AML-193 (cell line): Measurements from ENCODE around the gene SMYD3.
"Not testable (repeated sequence)": the region's sequence is repeated elsewhere in the genome, so short reads cannot be mapped to it uniquely, and the experiment has no call there.

Experiments used
- DNase-seq, 2 experiments: peaks; one replicate each; lab custom pipeline; 2025; lab: John Stamatoyannopoulos, UW

SMYD3 gene

DNA sequence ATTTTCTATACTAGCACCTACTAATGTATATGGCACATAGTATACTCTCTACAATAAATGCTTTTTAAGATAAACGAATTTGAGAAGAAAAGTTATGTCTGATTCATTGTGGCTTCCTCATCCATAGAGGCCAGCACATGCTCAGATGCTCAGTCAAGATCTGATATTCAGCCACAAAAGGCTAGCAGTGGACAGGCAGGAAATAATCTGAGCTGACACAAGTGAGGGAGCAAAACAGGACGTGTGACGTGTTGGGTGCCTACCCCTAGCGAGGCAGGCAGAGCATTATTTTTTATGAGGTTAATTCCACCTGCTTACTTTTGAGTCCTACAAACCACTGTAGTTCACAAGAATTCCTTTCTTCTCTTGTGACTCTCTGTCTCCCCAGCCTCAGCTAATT lies 550.9 kb downstream of the SMYD3 start:
- no peak for DNase-seq

DNA sequence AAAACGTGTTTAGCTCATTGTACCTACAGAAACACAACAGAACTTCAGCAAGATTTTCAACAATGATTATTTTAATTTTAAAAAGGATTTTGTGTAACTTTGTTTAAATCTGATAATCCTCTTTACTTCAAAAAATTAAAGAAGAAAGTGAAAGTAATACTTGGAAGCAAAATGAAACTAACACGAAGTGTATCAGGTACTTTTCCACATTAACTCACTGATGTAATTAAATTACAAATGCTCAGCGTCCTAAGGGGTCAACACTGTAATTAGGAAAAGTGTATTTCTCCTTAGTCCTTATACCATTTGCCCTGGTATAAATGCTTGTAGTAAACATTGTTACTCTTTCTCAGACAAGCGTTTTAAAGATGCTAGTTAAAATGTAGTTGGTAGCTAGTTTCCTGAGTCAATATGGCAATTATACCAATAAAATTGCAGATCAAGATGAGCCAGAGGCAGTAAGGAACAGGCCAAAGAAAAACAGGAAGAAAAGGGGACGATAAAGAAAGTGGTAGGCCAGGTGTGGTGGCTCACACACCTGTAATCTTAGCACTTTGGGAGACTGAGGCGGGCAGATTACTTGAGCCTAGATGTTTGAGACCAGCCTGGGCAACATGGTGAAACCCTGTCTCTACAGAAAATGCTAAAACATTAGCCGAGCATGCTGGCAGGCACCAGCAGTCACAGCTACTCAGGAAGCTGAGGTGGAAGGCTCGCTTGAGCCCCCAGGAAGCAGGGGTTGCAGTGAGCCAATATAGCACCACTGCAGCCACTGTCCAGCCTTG lies 553.0 kb downstream of the SMYD3 start:
- DNase-seq: no peak

DNA sequence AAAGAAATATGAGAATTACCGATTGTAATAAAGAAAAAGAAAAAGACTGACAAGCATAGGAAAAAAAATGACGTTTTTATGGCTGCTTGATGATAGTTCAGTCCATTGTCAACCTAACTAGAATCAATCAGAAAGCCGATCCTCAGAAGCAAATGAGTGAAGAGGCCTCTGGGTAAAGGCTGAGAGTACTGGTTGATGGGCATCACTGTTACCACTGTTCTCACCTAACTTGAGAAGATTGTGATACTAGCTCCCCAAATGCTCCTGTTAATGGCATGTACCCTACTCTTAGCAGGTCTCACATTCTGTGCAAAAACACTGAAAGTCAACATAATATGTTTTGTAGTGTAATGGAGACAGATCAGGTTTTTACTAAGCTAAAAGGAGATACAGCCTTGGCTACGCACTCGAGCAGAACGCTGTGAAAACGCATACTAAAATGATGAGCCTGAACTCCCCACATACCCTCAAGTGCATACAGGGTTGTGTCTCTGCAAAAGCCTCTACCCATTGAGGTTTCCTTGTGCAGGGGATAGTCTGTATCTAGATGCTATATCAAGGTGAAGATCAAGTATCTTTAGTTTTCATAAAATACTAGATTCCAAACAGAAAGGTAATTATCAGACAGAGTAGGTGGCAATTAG lies 554.6 kb downstream of the SMYD3 start:
- DNase-seq: no peak

DNA sequence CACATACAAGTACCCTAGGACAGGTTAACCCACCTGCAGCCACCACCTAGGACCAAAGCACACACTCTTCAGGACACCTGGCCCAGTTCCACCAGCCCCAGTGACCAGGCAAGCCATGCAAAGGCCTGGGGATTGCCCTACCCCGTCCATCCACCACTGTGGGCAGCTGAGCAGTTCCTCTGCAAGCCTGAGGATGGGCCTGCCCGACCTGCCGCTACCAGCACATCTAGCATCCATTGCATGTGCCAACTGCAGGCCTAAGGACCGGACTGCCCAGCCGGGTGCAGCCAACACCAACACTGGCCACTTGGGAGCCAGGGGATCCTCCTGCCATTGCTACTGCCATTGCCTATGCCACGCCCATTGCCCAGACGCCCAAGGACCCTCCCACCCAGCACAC lies 558.3 kb downstream of the SMYD3 start:
- DNase-seq: no peak

DNA sequence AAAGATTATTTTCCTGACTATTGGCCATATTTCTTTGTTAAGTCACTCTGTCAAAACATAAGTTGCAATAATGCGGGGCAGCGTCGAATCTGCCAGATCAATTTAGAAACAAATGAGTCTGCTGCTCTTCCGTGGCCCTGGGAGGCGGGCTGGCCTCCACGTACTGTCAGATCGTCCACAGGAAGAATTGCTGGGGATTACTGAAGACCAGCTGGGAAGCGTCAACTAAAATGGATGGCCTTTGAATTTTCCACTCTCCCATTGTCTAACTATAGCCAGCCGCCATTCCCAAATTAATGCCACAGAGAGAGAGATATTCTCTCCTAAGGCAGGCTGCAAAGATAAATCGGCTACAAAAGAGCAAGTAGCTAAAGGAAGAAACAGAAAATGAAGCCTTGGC lies 560.2 kb downstream of the SMYD3 start:
- no peak for DNase-seq

DNA sequence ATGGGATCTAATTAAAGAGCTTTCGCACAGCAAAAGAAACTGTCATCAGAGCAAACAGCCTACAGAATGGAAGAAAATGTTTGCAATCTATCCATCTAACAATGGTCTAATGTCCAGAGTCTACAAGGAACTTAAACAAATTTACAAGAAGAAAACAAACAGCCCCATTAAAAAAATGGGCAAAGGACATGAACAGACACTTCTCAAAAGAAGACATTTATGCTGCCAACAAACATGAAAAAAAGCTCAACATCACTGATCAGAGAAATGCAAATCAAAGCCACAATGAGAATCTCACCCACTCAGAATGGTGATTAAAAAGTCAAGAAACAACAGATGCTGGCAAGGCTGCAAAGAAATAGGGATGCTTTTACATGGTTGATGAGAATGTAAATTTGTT lies 561.9 kb downstream of the SMYD3 start:
- DNase-seq: not testable (repeated sequence)

DNA sequence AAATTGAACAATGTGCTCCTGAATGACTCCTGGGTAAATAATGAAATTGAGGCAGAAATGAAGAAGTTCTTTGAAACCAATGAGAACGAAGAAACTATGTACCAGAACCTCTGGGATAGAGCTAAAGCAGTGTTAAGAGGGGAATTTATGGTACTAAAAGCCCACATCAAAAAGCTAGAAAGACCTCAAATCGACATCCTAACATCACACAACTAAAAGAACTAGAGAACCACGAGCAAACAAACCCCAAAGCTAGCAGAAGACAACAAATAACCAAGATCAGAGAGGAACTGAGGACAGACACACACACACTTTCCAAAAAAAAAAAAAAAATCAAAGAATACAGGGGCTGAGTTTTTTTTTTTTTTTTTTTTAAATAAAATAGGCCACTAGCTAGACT lies 564.2 kb downstream of the SMYD3 start:
- no peak for DNase-seq

DNA sequence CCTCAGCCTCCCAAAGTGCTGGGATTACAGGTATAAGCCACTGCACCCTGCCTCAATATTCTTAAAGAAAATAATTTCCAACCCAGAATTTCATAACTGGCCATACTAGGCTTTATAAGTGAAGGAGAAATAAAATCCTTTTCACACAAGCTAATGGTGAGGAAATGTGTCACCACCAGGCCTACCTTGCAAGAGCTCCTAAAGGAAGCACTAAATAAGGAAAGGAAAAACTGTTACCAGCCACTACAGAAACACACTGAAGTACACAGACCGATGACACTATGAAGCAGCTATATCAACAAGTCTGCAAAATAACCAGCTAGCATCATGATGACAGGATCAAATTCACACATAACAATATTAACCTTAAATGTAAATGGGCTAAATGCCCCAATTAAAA lies 565.3 kb downstream of the SMYD3 start:
- not testable (repeated sequence) for DNase-seq

DNA sequence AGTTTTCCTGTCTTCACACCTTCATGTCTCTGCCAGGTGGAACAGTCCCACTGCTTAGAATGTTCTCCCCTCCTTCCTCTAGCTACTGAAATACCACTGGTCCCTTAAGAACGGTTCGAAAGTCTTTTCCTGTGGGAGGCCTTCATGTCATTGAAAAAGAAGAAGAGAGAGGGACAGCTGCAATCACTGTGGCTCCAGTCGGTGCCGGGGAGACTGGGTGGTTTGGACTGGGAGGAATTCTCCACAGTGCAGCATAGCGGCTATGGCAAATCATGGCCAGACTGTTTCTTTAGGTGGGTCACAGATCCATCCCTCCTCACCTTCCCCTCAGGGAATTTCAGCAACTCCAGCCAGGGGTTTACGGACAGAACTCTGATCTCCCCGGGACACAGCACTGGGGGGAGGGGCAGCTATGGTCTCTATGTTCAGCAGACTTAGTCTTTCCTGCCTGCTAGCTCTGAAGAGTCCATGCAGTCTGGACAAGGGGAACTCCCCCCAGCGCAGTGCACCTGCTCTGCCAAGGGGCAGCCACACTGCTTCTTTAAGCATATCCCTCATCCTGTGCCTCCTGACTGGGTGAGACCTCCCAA lies 567.2 kb downstream of the SMYD3 start:
- DNase-seq: no peak

DNA sequence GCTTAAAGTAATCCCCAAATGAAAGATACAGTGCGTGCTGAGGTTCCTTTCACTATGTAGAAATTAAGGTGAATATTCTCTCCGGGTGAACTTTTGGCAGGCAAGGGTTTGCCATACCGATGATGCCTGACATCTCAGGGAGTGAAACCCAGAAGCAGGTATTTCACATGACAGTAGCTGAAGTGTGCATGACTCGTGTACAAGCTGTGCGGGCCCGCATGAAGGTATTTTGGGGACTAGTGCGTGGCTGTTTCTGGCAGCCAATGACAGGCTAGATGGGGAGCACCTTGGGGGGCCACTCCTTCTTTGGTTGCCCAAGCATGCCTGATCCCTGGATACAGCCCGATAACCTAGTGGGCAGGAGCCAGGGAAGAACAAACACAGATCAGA lies 569.0 kb downstream of the SMYD3 start:
- DNase-seq: no peak

DNA sequence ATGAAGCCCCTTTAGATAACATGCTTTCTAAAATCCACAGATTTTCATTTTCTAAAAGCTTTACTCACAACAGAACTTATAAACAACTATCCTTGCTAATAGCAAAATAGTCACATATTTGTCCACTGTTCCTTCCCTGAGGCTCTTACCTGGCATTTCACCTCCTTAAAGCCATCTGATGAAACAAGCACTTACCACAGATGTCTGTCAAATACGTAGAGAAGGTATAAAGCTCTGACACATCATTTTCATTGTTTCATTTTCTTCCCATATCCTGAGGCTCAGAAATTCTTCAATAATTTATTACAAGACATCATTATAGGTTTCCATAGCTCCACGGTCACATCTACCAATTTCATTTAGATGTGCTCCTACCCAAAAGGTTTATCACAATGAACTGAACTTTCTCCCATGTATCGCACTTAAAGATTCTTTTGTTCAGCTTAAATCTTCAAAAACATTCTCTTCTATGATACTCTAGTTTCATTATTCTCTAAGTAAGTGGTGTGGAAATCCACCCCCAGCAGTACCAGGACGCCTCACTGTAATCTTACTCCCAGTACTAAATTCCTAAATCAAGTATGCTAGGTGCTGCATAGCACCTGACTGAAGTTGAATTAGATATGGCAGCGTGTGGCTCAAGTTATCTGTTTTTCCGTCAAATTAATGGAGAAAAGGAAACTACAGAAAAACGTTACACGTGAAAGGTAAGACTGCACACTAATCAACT lies 569.6 kb downstream of the SMYD3 start:
- DNase-seq: no peak

DNA sequence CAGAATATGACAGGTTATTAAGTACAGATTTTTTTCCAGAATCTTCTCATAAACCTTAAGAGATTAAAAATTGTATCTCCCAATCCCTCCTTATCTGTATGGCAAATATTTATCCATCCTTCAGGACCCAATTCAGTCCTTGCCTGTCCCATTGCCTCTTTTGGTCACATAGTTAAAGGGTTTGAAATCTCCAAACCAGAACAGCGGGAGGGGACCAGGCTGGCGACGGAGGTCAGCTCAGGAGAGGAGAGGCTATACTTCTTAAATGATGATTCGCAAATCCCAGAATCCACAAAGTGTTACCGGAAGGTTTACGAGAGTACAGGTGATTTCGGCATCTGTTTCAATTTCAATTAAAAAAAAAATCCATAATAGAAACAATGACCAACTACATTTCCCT lies 572.7 kb downstream of the SMYD3 start:
- no peak for DNase-seq

DNA sequence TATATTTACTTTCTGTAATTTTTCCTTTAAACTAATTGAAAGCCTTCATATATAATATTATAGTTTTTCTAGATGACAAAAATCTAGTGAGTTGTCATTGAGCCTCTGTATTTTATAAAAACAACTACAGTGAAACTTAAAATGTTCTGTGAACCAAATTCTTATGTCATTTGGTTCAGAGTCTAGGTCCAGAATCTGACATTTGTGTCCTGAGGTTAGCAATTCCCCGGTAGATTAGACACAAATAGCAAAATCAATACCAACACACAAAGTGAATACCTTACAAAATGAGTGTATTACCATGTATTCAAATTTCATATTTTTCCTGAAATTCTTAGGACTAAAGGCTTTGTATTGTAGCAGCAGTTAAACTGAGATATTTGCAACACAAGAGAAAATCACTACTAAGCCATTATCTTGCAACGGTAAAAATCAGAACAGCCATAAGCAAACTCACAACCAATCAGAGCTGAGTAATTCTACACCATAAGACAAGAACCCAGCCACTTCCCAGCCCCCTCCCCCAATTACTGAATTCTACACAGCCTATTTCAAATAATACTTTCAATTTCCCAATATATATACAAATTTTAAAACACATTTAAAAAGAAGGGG lies 573.5 kb downstream of the SMYD3 start:
- DNase-seq: no peak

DNA sequence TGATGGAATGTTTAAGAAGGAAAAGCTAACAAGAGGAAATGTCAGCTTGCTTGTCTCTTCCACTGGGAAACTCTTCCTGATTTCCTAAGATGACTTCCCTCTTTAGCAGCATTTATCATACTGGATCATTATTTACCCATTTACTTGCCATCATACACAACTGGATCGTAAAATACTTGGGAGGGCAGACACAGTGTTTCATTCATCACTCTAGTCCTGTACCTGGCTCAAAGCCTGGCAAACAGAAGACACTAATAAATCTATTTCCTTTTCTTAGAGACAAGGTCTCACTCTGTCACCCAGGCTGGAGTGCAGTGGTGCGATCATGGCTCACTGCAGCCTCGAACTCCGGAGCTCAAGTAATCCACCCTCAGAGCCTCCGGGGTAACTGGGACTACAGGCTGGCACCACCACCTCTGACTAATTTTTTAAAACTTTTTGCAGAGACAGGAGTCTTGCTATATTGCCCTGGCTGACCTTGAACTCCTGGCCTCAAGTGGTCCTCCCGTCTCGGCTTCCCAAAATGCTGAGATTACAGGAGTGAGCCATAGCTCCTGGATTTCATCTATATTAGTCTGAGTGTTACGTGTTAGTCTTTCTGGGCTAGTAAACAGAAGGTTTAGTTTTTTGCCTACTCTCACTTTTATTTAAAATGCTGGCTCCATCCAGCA lies 574.6 kb downstream of the SMYD3 start:
- DNase-seq: no peak

DNA sequence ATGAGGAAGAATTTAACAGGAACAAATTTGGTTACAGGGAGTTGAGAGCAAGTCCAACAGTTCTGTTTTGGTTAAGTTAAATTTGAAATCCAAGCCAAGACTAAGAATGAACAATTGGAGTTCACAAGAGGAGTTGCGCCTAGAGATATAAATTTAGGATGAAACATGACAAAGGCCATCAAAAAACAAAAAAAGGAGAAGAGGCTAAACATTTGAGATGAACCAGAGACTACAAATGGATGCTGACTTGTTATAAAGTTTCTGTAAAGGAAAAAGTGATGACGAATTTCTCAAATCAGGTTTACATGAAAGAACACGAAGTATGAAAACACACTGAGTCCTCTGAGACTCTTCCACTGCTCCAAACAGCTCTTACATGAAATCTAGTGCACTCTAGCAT lies 575.6 kb downstream of the SMYD3 start:
- DNase-seq: no peak

DNA sequence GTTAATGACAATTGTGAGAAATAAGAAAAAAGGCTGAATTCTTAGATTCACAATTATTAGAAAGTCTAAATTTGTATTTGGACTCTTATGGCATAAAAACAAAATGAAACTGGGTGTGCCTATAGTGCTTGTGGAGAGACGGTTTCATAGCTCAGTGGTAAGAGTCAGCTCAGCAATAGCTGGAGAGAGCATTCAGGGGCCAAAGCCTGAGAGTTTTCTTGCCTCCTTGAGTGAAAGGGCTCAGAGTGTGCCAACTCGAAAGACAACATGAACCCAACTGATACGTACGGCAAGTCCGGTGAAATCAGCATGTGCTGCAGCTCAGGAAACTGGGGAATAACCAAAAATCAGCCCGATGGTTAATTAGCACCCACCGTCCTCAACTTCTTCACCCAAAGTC lies 577.9 kb downstream of the SMYD3 start:
- DNase-seq: no peak

DNA sequence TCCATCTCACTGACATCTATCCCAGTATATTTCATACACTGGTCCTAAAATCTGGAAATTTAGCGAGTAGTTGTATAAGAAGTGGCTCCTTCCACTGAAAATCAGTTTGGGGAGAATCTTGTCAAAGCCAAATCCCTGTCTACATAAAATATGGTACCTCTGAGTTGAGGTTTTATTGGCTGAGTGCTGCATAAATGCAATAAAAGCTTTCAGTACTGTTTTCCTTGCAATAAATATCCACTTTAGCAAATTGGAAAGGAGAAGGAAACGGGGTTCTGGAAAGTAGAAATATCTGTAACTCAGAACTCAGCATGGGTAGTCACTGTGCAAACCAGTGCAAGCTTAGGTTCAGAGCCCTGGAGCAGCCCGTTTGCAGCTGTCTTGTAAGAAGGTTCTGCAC lies 580.2 kb downstream of the SMYD3 start:
- no peak for DNase-seq

DNA sequence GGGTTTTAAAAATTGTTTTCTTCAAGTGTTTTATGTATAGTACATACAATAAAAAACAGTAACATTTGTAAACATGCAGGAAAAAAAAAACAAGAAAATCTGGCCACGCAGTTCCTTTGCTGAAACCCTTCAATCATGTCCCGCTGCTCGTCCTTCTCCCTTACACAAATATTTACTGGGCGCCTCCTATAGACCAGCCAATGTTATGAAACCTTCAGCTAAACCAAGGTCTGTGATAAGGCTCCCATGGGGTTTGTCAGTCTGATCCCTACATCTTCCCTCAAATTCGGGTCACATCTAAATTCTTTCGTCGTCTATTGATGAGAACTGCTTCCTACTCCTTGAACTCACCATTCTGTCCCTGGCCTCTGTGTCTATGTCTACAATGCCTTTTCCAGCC lies 583.9 kb downstream of the SMYD3 start:
- no peak for DNase-seq

DNA sequence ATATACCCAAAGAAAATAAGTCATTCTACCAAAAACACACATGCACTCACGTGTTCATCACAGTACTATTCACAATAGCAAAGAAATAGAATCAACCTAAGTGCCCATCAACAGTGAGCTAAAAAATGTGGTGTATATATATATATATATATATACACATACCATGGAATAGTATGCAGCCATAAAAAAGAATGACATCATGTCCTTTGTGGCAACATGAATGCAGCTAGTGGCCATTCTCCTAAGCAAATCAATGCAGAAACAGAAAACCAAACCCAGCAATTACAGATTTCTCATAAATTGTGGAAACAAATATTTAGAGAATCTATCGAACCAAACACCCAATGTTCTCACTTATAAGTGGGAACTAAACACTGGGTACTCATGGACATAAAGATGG lies 585.7 kb downstream of the SMYD3 start:
- DNase-seq: no peak

DNA sequence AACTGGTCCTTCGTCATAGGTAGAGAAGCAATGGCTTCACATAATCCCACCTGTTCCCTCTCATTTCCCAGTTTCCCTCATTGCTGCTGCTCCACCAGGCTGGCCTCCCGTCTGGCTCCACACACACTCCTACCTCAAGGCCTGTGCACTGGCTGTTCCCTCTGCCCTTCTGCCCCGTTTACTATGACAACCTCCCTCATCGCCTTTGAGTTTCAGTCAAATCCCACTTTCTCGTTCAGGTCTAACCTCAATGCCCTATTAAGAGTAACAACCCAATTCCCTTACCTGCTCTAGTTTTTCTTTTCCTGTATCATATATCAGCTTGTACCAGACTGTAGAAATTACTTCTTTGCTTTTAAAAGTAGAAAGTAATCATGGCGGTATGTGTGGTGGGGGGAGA lies 589.7 kb downstream of the SMYD3 start:
- DNase-seq: no peak

DNA sequence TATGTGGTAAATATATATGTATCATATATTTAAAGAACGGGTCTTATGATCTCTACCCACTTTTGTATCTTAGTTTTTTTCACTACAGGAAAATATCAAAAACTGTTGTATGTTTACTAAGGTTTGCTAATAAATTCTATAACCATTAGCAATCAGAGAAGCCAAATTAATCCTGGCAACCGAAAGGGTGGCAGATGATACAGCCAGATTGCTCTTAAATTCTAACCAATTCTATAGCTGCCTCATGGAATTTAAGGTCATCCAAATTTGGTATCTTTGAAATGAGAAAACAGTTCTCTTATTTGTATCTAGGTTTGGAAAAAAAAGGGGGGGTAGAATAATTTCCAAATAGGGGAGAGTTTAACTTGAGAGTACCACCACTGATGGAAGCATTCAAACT lies 591.2 kb downstream of the SMYD3 start:
- DNase-seq: no peak

DNA sequence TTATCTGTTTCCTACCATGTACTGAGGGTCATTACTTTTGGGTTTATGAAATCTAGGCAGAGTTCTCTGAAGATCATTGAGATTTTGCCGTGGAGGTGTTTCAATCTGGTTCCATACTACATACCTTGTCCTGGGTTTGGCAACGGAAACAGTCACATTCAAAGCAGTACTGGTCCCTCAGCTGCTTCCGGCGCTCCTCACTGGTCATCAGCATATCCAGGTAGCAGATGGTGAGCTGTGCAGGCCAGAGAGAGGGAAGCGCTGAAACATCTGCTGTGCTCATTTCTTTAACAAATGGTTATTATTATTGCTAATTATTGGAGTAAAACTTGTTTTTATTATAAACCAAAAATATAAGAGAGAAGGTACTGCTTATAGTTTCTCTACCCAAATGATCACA lies 591.7 kb downstream of the SMYD3 start:
- no peak for DNase-seq
